Fibroblast of mammary gland (primary cell): ENCODE data around the gene GADD45G.

Experiments
- DNase-seq: peaks from one replicate; pipeline ENCODE4 v3.0.0-alpha.2; 2010; ENCODE audit warnings: low read depth
- H3K4me3 ChIP-seq: 2 replicates; pipeline ENCODE4 v1.5.1; 2011; ENCODE audit warnings: low read depth, mild to moderate bottlenecking, low read length, moderate library complexity; ENCODE audit not compliant: control insufficient read depth
- TF ChIP-seq, protein P1 (sequence below): conservative IDR thresholded peaks from 2 replicates; pipeline ENCODE4 v1.5.1; 2011; ENCODE audit warnings: low read depth, low read length, inconsistent platforms; ENCODE audit not compliant: control insufficient read depth, insufficient read depth

GADD45G gene

GRCh38 chr9:89604729-89605464, at the start of gene GADD45G:
Gene GADD45G, plus strand, starts transcription at chr9:89605012. Its CDS starts 110 bp downstream, at chr9:89605122.
- peak within 1 kb of the TSS; percentile 38 for H3K4me3 ChIP-seq
- TF ChIP-seq, protein P1, sequence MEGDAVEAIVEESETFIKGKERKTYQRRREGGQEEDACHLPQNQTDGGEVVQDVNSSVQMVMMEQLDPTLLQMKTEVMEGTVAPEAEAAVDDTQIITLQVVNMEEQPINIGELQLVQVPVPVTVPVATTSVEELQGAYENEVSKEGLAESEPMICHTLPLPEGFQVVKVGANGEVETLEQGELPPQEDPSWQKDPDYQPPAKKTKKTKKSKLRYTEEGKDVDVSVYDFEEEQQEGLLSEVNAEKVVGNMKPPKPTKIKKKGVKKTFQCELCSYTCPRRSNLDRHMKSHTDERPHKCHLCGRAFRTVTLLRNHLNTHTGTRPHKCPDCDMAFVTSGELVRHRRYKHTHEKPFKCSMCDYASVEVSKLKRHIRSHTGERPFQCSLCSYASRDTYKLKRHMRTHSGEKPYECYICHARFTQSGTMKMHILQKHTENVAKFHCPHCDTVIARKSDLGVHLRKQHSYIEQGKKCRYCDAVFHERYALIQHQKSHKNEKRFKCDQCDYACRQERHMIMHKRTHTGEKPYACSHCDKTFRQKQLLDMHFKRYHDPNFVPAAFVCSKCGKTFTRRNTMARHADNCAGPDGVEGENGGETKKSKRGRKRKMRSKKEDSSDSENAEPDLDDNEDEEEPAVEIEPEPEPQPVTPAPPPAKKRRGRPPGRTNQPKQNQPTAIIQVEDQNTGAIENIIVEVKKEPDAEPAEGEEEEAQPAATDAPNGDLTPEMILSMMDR = no peak
- peak; percentile 78 for DNase-seq

DNA sequence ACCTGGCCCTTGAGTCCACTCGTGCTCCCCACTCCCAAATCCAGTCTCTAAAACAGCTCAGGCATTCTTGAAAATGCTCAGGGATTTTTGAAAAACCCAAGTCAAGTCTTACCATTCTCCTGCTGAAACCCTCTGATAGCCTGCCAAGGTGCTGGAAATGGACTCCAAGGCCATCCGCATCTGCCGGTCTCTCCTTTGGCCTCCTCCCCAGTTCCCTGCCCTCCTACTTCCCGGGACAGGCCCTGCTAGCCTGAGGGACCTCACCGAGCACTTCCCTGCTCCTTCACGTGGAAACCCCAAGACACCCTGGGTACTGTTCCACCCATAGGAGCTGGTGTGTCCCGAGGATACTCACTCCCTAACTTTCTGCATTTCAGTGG, 49.8 kb upstream of the GADD45G start:
- H3K4me3 ChIP-seq = no peak overlapping the region
- TF ChIP-seq, protein P1 = no peak
- no peak for DNase-seq

- TF ChIP-seq, protein P1 = no peak
- no peak overlapping the region for H3K4me3 ChIP-seq
- DNase-seq = peak; percentile 15
Measured at GRCh38 chr9:89555451-89556375, 49.1 kb upstream of the GADD45G start.

DNA sequence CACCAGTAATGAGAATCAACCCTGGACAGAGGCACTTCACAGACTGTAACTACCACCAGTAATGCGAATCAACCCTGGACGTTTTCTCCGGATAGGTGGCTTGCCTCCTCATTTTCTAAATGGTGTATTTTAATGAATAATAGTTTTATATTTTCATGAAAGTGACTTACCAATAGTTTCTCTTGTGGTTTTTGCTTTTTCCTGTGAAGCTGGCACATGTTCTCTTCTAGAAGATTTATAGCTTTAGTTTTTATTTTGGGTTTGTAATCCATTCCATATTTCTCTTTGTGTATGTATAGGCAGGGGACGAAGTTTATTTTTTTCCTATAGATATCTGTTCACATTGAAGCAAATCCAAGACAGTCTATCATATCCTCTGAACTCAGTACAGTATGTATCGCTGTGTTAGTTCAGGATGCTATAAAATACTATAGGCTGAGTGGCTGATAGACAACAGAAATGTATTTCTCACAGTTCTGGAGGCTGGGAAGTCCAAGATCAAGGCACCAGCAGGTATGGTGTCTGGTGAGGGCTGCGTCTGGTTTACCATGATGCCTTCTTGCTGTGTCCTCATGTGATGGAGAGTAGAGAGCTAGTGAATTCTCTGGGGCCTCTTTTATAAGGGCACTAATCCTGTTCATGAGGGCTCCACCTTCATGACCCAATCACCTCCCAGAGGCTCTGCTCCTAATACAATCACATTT, 46.5 kb upstream of the GADD45G start:
- H3K4me3 ChIP-seq = no peak overlapping the region
- TF ChIP-seq, protein P1 = no peak
- no peak for DNase-seq

GRCh38 chr9:89558948-89559347, 45.9 kb upstream of the GADD45G start:
- no peak for DNase-seq
- TF ChIP-seq, protein P1 = no peak
- H3K4me3 ChIP-seq = no peak overlapping the region

- H3K4me3 ChIP-seq = no peak overlapping the region
- peak; percentile 26 for DNase-seq
- TF ChIP-seq, protein P1 = no peak
Measured at GRCh38 chr9:89562186-89562814, 42.5 kb upstream of the GADD45G start.
